ENCODE measurements around the gene ERCC6L2. TPM values are rescaled to one million over a fixed set of nuclear protein-coding genes. Genes with fewer than 3 reads are reported as not detected.
A peak's percentile ranks its signal among the peaks of the same experiment; 100 is the strongest.

Gene ERCC6L2
- polyA plus RNA-seq, 6 donors from 2014 or later: 19.5 to 40.7 (median 26.8) TPM

DNA sequence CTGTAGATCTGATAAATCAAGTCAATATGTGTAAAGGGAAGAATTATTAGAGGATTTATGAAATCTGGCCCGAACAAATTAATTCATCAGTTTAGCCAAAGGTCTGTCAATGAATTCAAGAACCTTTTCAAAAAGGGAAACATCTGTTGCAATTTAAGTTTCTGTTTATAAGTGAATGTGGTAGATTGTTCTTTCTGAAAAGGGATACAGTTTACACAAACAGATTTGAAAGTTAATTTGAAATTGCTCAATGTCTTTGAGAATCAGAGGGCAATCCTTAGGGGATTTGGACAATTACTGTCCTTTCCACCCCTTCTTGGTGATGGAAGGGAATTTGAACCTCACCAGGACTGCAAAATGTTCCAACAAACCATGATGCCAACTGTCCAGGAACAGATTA is 29.7 kb upstream of the ERCC6L2 start:
- Mint-ChIP-seq H3K4me3 (no peak overlapping the region), H3K4me1 (peaks cover 0 to 3% (median 0%) of the 10 kb centered on the region in 3 donors), H3K9me3 (peaks cover 0 to 7% (median 2%) of the 10 kb centered on the region in 7 donors), H3K36me3 (peaks cover 17 to 32% of the 10 kb centered on the region in 2 donors), H3K27me3 (no peaks in the 10 kb centered on the region), H3K27ac (no peak overlapping the region)
- ATAC-seq (ENCODE audit: low read depth in 2 of 2): no peak
- DNase-seq: no peak

DNA sequence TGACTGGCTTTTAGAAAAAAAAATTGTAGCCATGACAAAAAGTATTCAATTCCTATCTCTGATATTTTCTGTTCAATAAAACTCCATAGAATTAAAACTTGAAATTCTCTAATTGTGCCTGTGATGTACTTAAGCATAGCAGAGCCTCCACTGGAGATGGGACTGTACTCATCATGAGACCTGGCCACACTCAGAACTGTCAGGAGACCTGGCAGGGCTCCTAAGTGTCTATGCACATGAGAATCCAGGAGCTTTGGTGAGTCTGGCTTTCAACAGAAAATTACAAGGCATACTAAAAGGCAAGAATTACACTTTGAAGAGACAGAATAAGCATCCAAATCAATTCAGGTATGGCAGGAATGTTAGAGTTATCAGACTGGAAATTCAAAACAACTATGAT is 26.7 kb upstream of the ERCC6L2 start:
- peaks cover 17 to 24% of the 10 kb centered on the region in 2 donors for H3K36me3 Mint-ChIP-seq
- no peak overlapping the region for H3K4me3 Mint-ChIP-seq
- peak overlapping the region in 1 of 6 donors; percentile 17 for H3K27ac Mint-ChIP-seq
- no peaks in the 10 kb centered on the region for H3K4me1 Mint-ChIP-seq
- peaks cover 0 to 6% (median 0%) of the 10 kb centered on the region in 7 donors for H3K9me3 Mint-ChIP-seq
- H3K27me3 Mint-ChIP-seq: no peaks in the 10 kb centered on the region
- ATAC-seq (ENCODE audit: low read depth in 2 of 2) (no peak), DNase-seq (no peak)

DNA sequence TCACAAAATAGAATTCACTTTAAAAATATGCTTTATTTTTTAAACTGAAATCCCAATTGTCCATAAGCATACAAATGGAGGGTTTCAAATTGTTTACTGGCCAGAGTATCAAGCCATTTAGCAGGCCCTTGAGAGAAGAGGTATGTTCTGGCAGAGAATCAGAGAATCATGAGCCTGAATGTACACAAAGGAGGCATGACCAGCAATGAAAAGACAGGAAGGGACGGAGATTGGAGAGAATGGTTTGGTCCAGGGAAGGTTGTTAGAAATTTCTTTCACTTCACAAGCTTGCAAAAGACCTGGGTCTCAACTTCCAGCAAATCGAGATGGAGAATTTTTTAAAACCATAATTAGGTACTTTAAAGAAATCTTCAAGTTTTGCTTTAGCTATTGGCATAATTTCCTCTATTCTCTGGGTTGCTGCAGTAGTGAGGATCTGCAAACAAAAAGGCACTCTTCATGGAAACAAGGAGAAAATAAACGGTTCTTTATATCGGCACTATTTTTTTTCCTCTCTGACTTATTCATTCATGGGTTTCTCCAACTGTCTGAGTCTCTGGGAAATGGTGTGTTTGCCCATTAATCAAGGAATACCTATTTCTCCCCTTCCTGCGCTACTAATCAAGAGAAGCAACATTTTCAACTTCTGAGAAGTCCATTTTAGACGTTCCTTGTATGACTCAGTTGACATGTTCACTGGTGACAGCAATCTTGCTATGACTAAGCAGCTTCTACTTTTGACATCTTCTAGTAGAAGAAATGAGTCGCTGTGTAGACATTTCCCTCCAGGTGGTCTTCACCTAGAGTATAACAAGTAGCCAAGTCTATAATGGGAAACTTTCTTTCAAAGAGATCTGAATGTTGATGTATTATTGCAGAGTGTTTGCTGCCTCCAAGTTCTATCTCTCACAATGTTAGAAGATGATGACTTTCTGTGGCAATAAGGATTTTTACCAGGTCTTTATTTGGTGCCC is 23.1 kb upstream of the ERCC6L2 start:
- no peak for DNase-seq
- ATAC-seq (ENCODE audit: low read depth in 2 of 2): no peak
- Mint-ChIP-seq H3K27ac (peak overlapping the region in 1 of 6 donors; percentile 34), H3K27me3 (no peaks in the 10 kb centered on the region), H3K4me3 (peak overlapping the region in 1 of 8 donors; percentile 14), H3K4me1 (peaks cover 2 to 8% (median 5%) of the 10 kb centered on the region in 3 donors), H3K9me3 (peaks cover 0 to 4% (median 0%) of the 10 kb centered on the region in 7 donors), H3K36me3 (peaks cover 23 to 24% of the 10 kb centered on the region in 2 donors)

DNA sequence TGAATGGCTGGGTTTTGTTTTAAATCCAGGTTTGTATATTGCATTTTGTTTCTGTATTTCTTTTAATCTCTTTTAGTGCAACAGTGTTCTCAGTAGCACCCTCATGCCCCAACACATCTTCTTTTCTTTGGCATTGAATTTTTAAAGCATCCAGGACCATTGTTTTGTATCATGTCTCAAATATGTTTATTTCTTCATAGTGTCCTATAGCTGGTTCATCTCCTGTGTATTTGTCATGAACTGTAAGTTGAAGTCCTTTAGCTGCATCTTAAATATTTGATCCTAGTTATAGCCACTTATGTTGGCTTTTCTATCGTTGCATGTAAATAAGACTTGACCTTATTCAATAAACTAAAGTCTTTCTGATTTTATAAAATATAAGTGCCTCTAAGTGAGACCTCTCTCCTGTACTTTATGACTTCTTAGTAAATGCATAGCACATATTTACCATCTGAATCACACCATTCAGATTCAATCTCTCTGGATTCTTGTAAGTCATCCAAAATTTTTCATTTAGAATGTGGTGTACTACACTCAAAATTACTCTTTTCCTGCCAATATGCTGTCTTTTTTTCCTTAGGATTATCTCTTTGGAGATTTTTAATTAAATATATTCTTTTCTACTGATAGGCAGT is 21.0 kb upstream of the ERCC6L2 start:
- H3K4me3 Mint-ChIP-seq: no peak overlapping the region
- peaks cover 0 to 3% (median 0%) of the 10 kb centered on the region in 7 donors for H3K9me3 Mint-ChIP-seq
- no peaks in the 10 kb centered on the region for H3K27me3 Mint-ChIP-seq
- ATAC-seq (ENCODE audit: low read depth in 2 of 2): no peak
- peaks cover 22 to 27% (median 23%) of the 10 kb centered on the region in 3 donors for H3K4me1 Mint-ChIP-seq
- peaks cover 7 to 8% of the 10 kb centered on the region in 2 donors for H3K36me3 Mint-ChIP-seq
- DNase-seq: no peak
- H3K27ac Mint-ChIP-seq: no peak overlapping the region

DNA sequence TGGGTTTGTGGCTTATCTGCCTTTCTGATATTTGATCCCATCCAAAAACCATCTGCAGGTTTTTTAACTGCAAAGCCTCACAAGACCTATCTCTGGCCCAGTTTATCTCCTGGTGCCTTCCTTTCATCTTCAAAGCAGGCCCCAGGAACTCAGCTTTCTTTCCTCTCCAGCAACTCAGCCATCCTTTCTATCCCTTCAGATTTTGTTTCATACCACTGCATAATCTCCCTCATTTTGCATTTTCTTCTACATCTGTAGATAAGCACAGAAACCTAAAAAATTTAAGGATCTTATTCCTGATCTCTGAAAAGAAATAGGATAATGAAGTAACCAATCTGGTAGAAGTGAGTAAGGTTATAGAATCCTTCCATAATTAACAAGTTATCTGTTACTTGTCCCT is 19.5 kb upstream of the ERCC6L2 start:
- no peak for ATAC-seq (ENCODE audit: low read depth in 2 of 2)
- Mint-ChIP-seq H3K4me1 (peaks cover 22 to 30% (median 25%) of the 10 kb centered on the region in 3 donors), H3K27me3 (no peaks in the 10 kb centered on the region)

DNA sequence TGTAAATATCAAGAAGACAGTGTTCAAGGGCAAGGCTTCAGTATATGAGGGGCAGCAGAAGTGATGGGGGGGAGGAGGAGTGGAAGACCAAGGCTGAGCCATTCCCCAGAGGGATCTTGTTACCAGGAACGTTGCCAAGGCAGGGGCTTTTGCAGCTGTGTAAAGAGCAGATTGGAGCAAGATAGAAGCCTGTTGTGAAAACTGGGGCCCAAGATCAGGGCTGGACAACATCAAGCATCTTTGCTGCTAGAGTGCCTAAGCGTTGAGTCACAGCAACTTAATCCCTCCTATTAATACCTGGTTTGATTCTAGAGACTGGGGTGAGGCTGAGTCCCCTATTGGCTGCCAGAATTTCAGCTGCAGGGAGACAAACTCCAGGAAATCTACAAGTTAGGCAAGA is 18.4 kb upstream of the ERCC6L2 start:
- H3K27me3 Mint-ChIP-seq: no peaks in the 10 kb centered on the region
- peaks cover 8 to 12% of the 10 kb centered on the region in 2 donors for H3K36me3 Mint-ChIP-seq
- H3K4me3 Mint-ChIP-seq: no peak overlapping the region
- peaks cover 22 to 30% (median 25%) of the 10 kb centered on the region in 3 donors for H3K4me1 Mint-ChIP-seq
- DNase-seq: no peak
- ATAC-seq (ENCODE audit: low read depth in 2 of 2): no peak
- peak overlapping the region in 3 of 6 donors; percentile 6 to 58 (median 28) for H3K27ac Mint-ChIP-seq
- peaks cover 2 to 8% (median 6%) of the 10 kb centered on the region in 7 donors for H3K9me3 Mint-ChIP-seq

More for the DNA sequence above, 19.5 kb upstream of the ERCC6L2 start:
- Mint-ChIP-seq H3K27ac (peak overlapping the region in 1 of 6 donors; percentile 52), H3K4me3 (no peak overlapping the region), H3K9me3 (peaks cover 0 to 3% (median 0%) of the 10 kb centered on the region in 7 donors), H3K36me3 (peaks cover 0 to 6% of the 10 kb centered on the region in 2 donors)
- no peak for DNase-seq

DNA sequence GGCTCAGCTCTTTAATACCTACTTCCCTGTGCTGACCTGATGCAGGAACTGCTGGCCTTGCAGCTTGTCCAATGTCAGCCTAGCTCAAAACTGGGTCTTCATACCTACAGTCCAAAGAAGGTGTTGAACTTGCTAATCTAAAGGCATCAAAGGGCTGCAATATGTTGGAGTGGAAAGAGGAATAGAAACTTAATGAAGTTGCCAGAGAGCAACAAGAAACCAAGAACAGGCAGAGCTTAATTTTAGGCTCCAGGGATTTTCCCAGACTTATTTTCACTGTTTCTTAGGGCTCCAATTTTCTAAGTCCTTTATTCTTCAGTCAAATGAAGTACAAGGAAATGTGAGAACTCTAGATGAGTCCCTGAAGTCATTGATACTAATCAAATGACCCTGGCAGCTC is 17.6 kb upstream of the ERCC6L2 start:
- Mint-ChIP-seq H3K4me3 (peak overlapping the region in 1 of 8 donors; percentile 9), H3K4me1 (peaks cover 22 to 30% (median 25%) of the 10 kb centered on the region in 3 donors), H3K36me3 (peaks cover 13 to 18% of the 10 kb centered on the region in 2 donors), H3K9me3 (peaks cover 8 to 15% (median 10%) of the 10 kb centered on the region in 7 donors), H3K27me3 (no peaks in the 10 kb centered on the region), H3K27ac (peak overlapping the region in 2 of 6 donors; percentile 8 to 59)
- DNase-seq (no peak), ATAC-seq (ENCODE audit: low read depth in 2 of 2) (peak; percentile 72 to 77)

DNA sequence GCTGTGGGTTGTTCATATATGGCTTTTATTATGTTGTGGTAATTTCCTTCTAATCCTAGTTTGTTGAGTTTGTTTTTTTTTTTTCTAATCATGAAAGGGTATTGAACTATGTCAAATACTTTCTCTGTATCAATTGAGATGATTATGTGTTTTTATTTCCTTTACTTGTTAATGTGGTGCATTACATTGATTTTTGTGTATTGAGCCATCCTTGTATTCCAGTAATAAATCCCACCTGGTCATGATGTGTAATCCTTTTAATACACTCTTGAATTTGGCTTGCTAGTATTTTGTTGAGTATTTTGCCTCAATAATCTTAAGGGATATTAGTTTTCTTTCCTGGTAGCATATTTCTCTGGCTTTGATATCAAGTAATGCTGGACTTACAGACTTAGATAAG is 13.1 kb upstream of the ERCC6L2 start:
- Mint-ChIP-seq H3K27me3 (no peaks in the 10 kb centered on the region), H3K36me3 (peaks cover 19 to 21% of the 10 kb centered on the region in 2 donors), H3K9me3 (peaks cover 14 to 23% (median 15%) of the 10 kb centered on the region in 7 donors), H3K4me1 (peaks cover 20 to 23% (median 20%) of the 10 kb centered on the region in 3 donors), H3K27ac (no peak overlapping the region), H3K4me3 (no peak overlapping the region)
- no peak for DNase-seq
- no peak for ATAC-seq (ENCODE audit: low read depth in 2 of 2)

DNA sequence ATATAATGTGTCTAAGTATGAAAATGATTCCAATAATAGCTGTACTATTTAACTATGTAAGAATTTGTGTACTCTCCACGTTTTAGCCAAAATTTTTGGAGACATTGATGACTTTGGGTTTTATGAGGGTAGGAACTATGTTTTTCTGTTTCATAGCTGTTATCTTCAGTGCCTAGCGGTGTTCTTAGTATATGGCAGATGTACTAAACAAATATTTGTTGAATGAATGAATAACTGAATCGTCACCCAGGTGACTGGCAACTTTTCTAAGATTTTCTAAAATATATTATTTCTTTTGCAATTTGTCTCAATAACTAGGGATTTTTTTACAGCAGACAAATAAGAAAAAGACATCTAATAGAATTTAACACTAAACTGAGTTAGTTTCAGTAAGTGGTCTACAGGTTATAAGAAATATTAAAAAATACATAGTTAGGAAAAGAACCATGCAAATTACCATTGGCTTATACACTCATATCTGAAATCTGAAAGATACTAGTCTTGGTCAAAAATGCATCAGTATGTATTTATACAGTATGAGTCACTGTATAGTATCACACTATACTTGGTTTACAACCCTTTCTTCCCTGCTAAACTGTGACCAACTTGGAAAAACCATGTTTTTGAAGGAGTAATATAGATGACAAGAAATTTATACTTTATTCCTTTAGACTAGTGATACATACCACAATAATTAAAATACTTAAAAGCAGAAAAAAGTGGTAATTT is 10.5 kb upstream of the ERCC6L2 start:
- DNase-seq: no peak
- Mint-ChIP-seq H3K27me3 (no peaks in the 10 kb centered on the region), H3K36me3 (peaks cover 23 to 27% of the 10 kb centered on the region in 2 donors), H3K4me3 (no peak overlapping the region), H3K9me3 (peaks cover 14 to 23% (median 17%) of the 10 kb centered on the region in 7 donors), H3K27ac (no peak overlapping the region), H3K4me1 (no peaks in the 10 kb centered on the region)
- no peak for ATAC-seq (ENCODE audit: low read depth in 2 of 2)

DNA sequence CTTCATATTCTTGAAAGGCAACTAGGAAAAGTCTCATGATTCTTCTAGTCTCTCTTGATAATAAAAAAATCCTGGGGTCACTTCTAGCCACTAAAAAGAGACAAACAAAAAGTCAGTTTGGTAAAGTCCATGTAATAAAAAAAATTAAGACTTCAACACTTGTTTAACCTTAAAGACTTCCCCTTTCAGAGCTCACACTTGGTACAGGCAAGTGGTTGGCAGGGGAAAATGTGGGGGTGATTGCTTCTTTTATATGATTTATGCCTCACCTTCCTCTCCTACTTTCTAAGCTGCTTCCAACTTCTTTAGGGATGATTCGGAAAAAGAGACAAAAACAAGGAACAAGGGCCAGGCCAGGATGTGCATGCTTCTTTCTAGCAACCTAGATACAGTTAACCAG is 5.1 kb upstream of the ERCC6L2 start:
- DNase-seq (no peak), ATAC-seq (ENCODE audit: low read depth in 2 of 2) (no peak)
- Mint-ChIP-seq H3K4me3 (no peak overlapping the region), H3K9me3 (peaks cover 0 to 6% (median 0%) of the 10 kb centered on the region in 7 donors), H3K27ac (no peak overlapping the region), H3K36me3 (peaks cover 10 to 17% of the 10 kb centered on the region in 2 donors), H3K4me1 (peaks cover 7 to 16% (median 15%) of the 10 kb centered on the region in 3 donors), H3K27me3 (no peaks in the 10 kb centered on the region)

DNA sequence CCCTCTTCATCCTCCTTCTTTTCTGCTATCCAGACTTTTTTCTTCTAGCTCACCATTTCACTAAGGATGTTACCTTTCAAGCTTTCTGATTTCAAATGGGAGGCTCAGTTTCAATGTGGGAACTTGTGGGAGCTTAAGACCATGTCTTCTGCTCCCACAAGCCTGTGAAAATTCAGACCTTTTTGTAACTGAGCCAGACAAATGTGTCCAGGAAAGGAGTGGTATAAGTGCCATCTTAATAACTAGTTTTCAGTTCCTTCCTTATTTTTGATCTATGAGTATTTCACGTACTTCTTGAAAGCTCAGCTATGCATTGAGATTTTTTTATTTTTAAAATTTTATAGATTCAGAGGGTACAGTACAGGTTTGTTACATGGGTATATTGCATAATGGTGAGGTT is 4.6 kb upstream of the ERCC6L2 start:
- H3K4me1 Mint-ChIP-seq: peaks cover 7 to 18% (median 15%) of the 10 kb centered on the region in 3 donors
- ATAC-seq (ENCODE audit: low read depth in 2 of 2) (no peak), DNase-seq (no peak)
- H3K9me3 Mint-ChIP-seq: peaks cover 0 to 6% (median 0%) of the 10 kb centered on the region in 7 donors
- no peak overlapping the region for H3K4me3 Mint-ChIP-seq
- no peaks in the 10 kb centered on the region for H3K27me3 Mint-ChIP-seq
- no peak overlapping the region for H3K27ac Mint-ChIP-seq
- H3K36me3 Mint-ChIP-seq: peaks cover 10 to 17% of the 10 kb centered on the region in 2 donors

DNA sequence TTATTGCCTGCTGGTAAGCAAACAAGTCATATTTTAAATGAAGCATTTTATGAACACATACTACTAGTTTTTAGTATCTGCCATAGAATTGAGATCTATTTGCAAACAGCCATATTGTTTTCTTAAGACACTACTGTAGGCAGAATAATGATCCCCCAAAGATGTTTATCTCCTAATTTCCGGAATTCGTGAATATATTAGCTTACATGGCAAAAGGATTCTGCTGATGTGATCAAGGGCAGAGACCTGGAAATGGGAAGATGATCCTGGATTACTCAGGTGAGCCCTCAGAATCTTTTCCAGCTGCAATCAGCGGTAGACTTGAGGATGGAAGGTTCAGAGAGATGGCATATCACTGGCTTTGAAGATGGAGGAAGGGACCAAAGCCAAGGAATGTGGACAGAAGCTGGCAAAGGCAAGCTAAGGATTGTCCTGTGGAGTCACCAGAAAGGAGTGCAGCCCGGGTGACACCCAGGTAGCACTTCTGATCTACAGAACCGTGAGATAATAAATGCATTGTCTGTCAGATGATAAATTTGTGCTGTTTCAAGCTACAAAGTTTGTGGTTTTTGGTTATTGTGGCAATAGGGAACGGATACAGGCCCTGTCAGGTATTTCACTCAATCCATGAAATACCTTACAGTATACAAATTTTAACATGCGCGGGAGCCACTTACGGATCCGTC is 1.0 kb upstream of the ERCC6L2 start:
- no peak for DNase-seq
- Mint-ChIP-seq H3K4me3 (no peak overlapping the region), H3K36me3 (peaks cover 9 to 17% of the 10 kb centered on the region in 2 donors), H3K27me3 (no peaks in the 10 kb centered on the region), H3K27ac (peak overlapping the region in 1 of 6 donors; percentile 99), H3K9me3 (peaks cover 0 to 5% (median 0%) of the 10 kb centered on the region in 7 donors), H3K4me1 (peaks cover 13 to 27% (median 15%) of the 10 kb centered on the region in 3 donors)
- no peak for ATAC-seq (ENCODE audit: low read depth in 2 of 2)
